ENCODE measurements around the gene AHDC1.

AHDC1 gene

GRCh38 chr1:27597516-27598294 is 6.2 kb downstream of the AHDC1 start:
- no peak for DNase-seq

- no peak for DNase-seq
These were observed 7.0 kb downstream of the AHDC1 start for GRCh38 chr1:27596986-27597385.

- no peak for DNase-seq
These were observed 7.7 kb downstream of the AHDC1 start for GRCh38 chr1:27596261-27596660.

DNA sequence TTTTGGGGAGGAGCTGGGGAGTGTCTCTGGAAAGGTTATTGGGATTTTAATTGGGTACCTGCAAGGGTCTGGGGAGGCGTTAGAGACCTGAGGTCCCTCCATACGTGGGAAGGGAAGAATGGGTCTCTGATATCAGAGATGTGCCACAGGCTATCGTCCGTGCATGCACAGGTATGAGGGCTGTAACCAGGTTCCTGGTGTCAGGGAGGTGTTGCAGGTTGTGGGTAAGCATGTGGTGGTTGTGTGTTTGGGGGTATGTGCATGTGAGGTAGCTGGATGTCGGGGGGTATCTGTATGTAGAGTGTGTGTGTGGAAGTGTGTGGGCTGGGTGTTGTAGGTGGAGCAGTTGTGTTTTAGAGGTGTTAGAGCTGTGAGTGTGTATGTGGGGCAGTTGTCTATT is 8.3 kb downstream of the AHDC1 start:
- no peak for DNase-seq

DNA sequence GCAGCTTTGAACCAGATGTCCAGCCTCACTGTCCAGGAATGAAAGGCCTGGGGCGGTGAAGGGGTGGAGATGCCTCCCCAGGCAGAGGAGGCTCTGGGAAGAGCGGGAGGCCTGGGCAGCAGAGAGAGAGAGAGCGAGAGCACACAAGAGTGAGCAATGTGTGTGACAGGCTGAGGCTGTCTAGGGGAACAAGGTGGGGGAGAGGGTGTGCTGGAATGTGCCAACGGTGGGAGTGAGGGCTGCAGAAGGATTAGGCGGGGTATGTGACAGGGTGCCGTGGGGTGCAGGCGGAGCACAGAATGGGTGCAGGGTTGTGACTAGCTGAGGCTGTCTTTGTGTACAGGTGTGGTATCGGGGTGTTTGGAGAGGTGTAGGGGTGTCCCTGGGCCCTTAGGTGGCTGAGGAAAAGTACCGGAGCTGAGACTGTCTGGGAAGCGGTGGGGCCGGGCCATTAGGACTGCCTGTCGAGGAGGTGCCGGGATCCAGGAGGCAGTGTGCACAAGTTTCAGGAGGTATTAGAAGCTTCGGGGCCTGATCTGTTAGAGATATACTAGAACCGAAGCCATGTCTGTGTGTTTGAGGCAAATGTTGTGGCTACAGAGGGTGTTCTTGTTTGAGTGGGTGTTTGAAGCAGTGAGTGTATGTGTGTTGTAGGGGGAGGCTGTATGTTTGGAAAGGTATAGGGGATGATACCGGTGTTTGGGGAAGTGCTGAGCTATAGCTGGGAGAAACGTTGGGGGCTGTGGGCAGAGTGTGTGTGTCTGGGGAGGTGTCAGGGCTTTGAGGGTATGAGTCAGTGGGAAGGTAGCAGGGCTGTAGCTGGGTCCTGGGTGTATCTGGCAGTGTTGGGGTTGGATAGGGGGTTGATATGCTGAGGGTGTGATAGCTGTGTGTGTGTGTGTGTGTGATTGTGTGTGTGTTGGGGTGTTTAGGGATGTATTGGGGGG is 9.1 kb downstream of the AHDC1 start:
- no peak for DNase-seq

GRCh38 chr1:27593678-27594563 is 10.0 kb downstream of the AHDC1 start:
- no peak for DNase-seq

GRCh38 chr1:27592931-27593677 is 10.8 kb downstream of the AHDC1 start:
- no peak for DNase-seq

DNA sequence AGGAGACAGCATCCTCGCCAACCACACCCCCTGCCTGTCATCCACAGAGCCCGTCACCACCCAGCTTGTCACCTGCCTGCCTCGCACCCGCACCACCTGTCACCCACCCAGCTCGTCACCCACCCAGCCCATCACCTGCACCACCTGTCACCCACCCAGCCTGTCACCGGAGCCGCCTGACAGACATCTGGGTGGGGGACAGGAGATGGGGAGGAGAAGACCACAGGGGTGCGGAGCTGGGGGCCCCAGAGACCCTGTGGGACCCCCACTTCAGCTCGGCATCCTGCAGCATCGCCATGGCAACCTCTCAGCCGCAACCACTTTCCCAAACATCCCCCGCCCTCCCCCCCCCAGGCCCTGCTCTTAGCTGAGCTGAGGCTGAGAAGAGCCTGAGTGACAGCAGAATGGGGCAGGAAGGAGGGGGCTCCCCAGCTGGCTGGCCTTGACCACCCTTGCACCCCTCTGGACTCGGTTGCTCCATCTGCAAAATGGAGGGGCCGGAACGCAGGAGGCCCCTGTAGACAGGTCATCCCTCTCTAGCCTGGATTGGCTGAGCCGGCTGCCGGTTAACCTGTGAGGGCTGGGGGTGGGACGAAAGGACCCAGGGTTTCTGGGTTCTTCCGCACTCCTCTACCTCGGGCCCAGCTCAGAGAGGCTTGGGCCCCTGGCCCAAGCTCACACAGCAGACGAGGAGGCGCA is 11.6 kb downstream of the AHDC1 start:
- DNase-seq = no peak

DNA sequence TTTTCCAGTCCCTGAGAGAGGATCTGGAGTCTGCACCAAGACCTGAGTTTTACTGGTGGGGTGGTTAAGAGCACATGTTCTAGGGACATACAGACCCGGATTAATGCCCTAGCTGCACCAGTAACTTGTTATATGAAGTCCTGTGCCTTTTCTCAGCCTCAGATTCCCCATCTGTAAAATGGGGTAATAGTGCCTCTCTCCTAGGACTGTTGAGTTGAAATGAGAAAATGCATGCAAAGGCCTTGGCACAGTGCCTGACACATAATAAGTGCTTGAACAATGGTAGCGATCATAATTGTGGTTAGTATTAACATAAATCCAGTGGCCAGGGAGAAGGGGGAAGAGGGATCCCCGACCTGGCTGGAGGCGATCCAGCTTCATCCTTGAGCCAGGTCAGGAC is 12.3 kb downstream of the AHDC1 start:
- no peak for DNase-seq

- no peak for DNase-seq
These were observed 12.9 kb downstream of the AHDC1 start for GRCh38 chr1:27590917-27591508.

DNA sequence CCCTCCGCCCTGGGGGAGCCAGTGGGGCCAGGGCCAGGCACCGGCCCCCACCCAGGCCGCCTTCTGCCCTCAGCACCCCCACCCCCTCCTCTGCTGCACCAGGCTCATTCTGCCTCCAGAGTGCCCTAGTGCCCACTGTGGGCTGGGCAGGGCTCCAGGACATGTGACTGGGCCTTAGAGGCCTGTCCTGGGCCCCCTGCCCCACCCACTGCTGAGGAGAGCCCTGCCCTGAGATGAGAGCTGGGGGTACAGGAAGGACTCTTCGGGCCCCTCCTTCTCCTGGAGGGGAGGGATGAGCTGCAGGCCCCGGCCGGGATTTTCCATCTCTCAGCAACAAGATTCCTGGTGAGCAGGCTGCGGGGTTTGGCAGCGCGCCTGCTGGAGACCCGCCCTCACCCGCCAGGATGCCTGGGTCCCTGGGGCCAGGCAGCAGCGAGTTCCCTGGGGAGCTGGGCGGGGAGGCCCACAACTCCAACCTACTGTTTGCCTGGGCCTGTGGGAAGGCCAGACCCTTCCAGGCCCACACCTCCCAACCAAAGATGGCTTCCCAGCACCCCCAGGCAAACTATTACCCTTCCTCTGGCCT is 14.0 kb downstream of the AHDC1 start:
- DNase-seq = no peak

DNA sequence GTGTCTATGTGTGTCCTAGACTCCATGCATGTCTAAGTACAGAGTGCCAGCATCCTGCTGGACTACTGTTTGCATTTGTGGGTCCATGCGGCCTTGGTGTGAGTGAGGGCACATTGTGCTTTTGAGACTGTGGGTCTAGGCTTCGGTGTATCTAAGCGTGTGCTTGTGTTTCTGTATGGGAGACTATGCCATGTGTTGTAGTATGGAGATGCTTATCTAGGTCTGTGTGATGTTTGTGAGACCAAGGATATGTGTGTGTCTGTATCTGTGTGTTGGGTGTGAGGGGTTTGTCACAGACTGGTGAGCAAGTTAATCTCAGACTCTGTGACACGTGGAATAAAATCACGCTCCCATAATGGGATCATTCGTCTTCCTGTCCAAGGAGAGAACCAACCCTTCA is 14.5 kb downstream of the AHDC1 start:
- no peak for DNase-seq

- DNase-seq = no peak
These were observed 15.4 kb downstream of the AHDC1 start for GRCh38 chr1:27588256-27589232.

DNA sequence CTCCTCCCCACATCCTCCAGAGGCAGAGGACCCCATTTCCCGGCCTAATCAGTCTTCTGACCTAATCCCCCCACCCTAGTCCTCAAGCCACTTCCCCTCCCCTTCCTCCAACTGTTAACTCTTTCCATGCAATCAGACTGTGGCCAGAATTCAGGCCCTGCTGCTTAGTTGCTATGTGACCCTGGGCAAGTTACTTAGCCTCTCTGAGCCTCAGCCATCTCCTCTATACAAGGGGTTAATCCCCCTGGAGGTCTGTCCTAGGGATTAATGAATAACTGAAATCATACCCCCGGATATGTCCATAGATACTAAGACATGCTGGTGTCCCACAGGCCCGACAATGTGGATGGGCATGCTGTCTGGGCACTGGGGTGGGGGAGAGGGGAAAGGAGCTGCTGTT is 18.3 kb downstream of the AHDC1 start:
- no peak for DNase-seq

DNA sequence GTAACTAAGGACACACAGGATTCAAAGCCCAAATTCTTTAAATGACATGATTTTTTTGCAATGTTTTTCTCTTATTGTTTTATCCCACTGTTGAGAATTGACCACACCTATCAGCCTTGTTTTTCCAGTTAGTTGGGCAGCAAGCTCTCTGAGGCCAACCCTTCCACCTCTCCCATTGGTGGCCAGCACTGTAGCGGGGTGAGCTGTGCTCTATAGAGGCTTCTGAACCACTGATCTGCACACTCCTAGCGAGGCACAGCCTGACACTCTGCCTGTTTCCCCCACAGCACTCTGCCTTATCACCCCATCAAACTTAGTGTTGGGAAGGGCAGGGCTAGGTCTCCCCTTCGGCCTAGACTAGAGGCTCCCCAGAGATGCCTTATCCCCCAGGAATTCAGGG is 19.5 kb downstream of the AHDC1 start:
- DNase-seq = no peak

GRCh38 chr1:27583479-27583878 is 20.5 kb downstream of the AHDC1 start:
- no peak for DNase-seq

DNA sequence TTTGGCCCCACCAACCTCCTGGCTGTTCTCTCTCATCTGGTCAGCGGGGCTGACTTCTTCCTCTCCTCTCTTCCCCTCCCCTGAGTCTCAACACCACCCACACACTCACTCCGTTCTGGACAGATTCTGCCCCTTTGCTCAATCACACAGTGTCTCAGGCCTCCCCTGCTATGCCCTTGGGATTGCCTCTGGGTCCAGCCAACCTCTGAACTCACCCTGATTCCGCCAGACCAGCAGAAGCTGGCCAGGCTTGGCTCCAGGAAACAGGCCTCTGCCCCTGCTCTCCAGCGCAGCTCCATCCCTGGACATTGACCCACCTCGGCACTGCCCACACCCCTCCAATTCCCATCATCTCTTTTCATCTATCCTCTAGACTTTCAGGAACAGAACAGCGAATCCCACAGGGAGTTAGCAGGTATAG is 22.1 kb downstream of the AHDC1 start:
- no peak for DNase-seq

- DNase-seq = no peak
These were observed 26.3 kb downstream of the AHDC1 start for GRCh38 chr1:27577504-27578188.

- DNase-seq = no peak
These were observed 27.1 kb downstream of the AHDC1 start for GRCh38 chr1:27576806-27577227.

Data from activated CD4-positive, alpha-beta T cell treated with anti-CD3 and anti-CD28 coated beads for 48 hours (primary cell).